CD4-positive, alpha-beta T cell (primary cell): Measurements from ENCODE around the gene ATP13A3. TPM values are rescaled to one million over a fixed set of nuclear protein-coding genes. Genes with fewer than 3 reads are reported as not detected.

Source experiments
- ATAC-seq: fragments of 200-7000 bp; cut with Tn5 transposase; one replicate; pipeline ENCODE4 v1.10.0; 2022; ENCODE audit warnings: mild to moderate bottlenecking; ENCODE audit not compliant: poor library complexity
- CTCF ChIA-PET: fragments of 350-600 bp; sonication (Branson Sonifier 250); formaldehyde crosslinking; loops from one replicate; lab custom pipeline; 2021; ENCODE audit warnings: antibody characterized with exemption, inconsistent platforms; lab: Charles Lee
- POLR2A ChIA-PET: fragments of 350-600 bp; sonication (Branson Sonifier 250); formaldehyde crosslinking; loops from one replicate; lab custom pipeline; 2021; ENCODE audit warnings: antibody characterized with exemption, inconsistent platforms; lab: Charles Lee
- DNase-seq, 14 experiments: peaks; one replicate each; pipeline ENCODE4 v3.0.0-alpha.2; 2013 to 2020; ENCODE audit warnings: mixed read lengths in 2 of 14
- H3K27ac ChIP-seq, 2 donors: one replicate each; pipeline versions ENCODE4 v1.5.1 to v1.7.0; 2013; ENCODE audit warnings: low read length in 2 of 2, low read depth in 1 of 2, mild to moderate bottlenecking in 1 of 2
- H3K27me3 ChIP-seq, 2 experiments: 1 replicate in 1 of 2; 2 replicates in 1 of 2; pipeline versions ENCODE4 v1.6.1 to v1.7.0; 2013; ENCODE audit warnings: low read length in 2 of 2, control low read depth in 1 of 2, mild to moderate bottlenecking in 1 of 2, moderate library complexity in 1 of 2; ENCODE audit not compliant: insufficient read depth in 2 of 2, control insufficient read depth in 1 of 2
- H3K36me3 ChIP-seq: one replicate; pipeline ENCODE4 v1.6.1; 2013; ENCODE audit warnings: low read length, control low read depth; ENCODE audit not compliant: insufficient read depth
- H3K4me1 ChIP-seq: one replicate; pipeline ENCODE4 v1.6.1; 2013; ENCODE audit warnings: low read length, control low read depth; ENCODE audit not compliant: insufficient read depth
- H3K4me3 ChIP-seq: one replicate; pipeline ENCODE4 v1.5.1; 2013; ENCODE audit warnings: mild to moderate bottlenecking, low read length, moderate library complexity
- H3K9me3 ChIP-seq, 2 experiments: 1 replicate in 1 of 2; 2 replicates in 1 of 2; pipeline versions ENCODE4 v1.6.1 to v1.7.0; 2013; ENCODE audit warnings: low read length in 2 of 2, mild to moderate bottlenecking in 2 of 2, control low read depth in 1 of 2, moderate library complexity in 1 of 2; ENCODE audit not compliant: control insufficient read depth in 1 of 2, insufficient read depth in 1 of 2
- H3K27ac Mint-ChIP-seq: one replicate; pipeline ENCODE4 v1.8.0; 2020; ENCODE audit warnings: mixed read lengths
- H3K27me3 Mint-ChIP-seq: one replicate; pipeline ENCODE4 v1.8.0; 2021; ENCODE audit warnings: mixed read lengths
- H3K36me3 Mint-ChIP-seq: one replicate; pipeline ENCODE4 v1.8.0; 2021; ENCODE audit warnings: low read depth, mixed read lengths
- H3K4me1 Mint-ChIP-seq: one replicate; pipeline ENCODE4 v1.8.0; 2021; ENCODE audit warnings: low read depth, mixed read lengths
- H3K4me3 Mint-ChIP-seq: one replicate; pipeline ENCODE4 v1.8.0; 2020; ENCODE audit warnings: mild to moderate bottlenecking, mixed read lengths
- H3K9me3 Mint-ChIP-seq: one replicate; pipeline ENCODE4 v1.8.0; 2020; ENCODE audit warnings: mixed read lengths
- CTCF ChIP-seq: fragments of 200-600 bp; IDR thresholded peaks from one replicate; pipeline ENCODE4 v1.8.0; 2022; ENCODE audit warnings: antibody characterized with exemption, mild to moderate bottlenecking
- intact Hi-C, 2 experiments: fragments of 100-400 bp; cut with DNase I in 1 of 2; cut with micrococcal nuclease in 1 of 2; formaldehyde crosslinking; loops; one replicate each; pipeline versions ENCODE4 v1.15.1 to v1.9.0; 2023 to 2025; cut with DNase I, micrococcal nuclease
- total RNA-seq, 174 experiments: library from RNA in 2 of 174; stranded (reverse) in 2 of 174; gene quantifications; one replicate each; pipeline ENCODE4 v1.2.3 and lab custom pipeline; 2021 to 2026

ATP13A3 gene
- total RNA-seq, 2 experiments from 2014 or later: 46.5 to 52.7 TPM

- no peaks in the 10 kb centered on the region for H3K27me3 ChIP-seq
- intact Hi-C loops: loop anchor here in 1 of 2 experiments (5.0 kb wide), 1 partner anchor 38 kb away; no protein-coding TSS in a partner anchor
- POLR2A ChIA-PET: interaction anchor here (1.5 kb wide), 1 partner anchor 109 kb away, joined by 5 read pairs; no protein-coding TSS in a partner anchor
Observed at GRCh38 chr3:194474675-194475074, 12.1 kb downstream of the ATP13A3 start.

GRCh38 chr3:194472290-194472920 lies 14.4 kb downstream of the ATP13A3 start:
- H3K9me3 Mint-ChIP-seq: no peaks in the 10 kb centered on the region
- H3K4me3 Mint-ChIP-seq: no peak overlapping the region
- H3K27ac Mint-ChIP-seq: no peak overlapping the region
- intact Hi-C loops: loop anchor here (1.0 to 5.0 kb wide), 5 partner anchors 40 to 122 kb away; no protein-coding TSS in a partner anchor
- ChIA-PET CTCF (interaction anchor here (0.6 to 1.9 kb wide), 15 partner anchors 9 to 139 kb away, joined by 3 to 18 read pairs (median 5); no protein-coding TSS in a partner anchor), POLR2A (interaction anchor here (1.0 to 1.1 kb wide), 6 partner anchors 11 to 122 kb away, joined by 3 to 8 read pairs (median 3); no protein-coding TSS in a partner anchor)
- no peaks in the 10 kb centered on the region for H3K36me3 ChIP-seq
- no peak overlapping the region for H3K4me3 ChIP-seq
- peak; percentile 99 for TF ChIP-seq CTCF
- no peaks in the 10 kb centered on the region for H3K27me3 Mint-ChIP-seq
- peaks cover 11% of the 10 kb centered on the region for H3K4me1 Mint-ChIP-seq
- no peaks in the 10 kb centered on the region for H3K9me3 ChIP-seq
- no peaks in the 10 kb centered on the region for H3K36me3 Mint-ChIP-seq
- H3K27ac ChIP-seq: no peak overlapping the region
- no peaks in the 10 kb centered on the region for H3K27me3 ChIP-seq
- ATAC-seq (peak; percentile 98), DNase-seq (peak in 6 of 14 experiments; percentile 16 to 76 (median 52))
- no peaks in the 10 kb centered on the region for H3K4me1 ChIP-seq

More at GRCh38 chr3:194474675-194475074, 12.1 kb downstream of the ATP13A3 start:
- H3K4me1 Mint-ChIP-seq: peaks cover 11% of the 10 kb centered on the region
- Histone ChIP-seq H3K9me3 (no peaks in the 10 kb centered on the region), H3K4me1 (no peaks in the 10 kb centered on the region), H3K4me3 (no peak overlapping the region), H3K27ac (no peak overlapping the region), H3K36me3 (peaks cover 6% of the 10 kb centered on the region)
- CTCF ChIA-PET: interaction anchor here (0.6 to 1.1 kb wide), 2 partner anchors 16 to 20 kb away, joined by 3 to 4 read pairs; no protein-coding TSS in a partner anchor
- H3K27me3 Mint-ChIP-seq: no peaks in the 10 kb centered on the region
- TF ChIP-seq CTCF: no peak
- peak overlapping the region; percentile 13 for H3K27ac Mint-ChIP-seq
- H3K4me3 Mint-ChIP-seq: peak overlapping the region; percentile 3
- DNase-seq: no peak
- ATAC-seq: no peak
- no peaks in the 10 kb centered on the region for H3K36me3 Mint-ChIP-seq
- H3K9me3 Mint-ChIP-seq: no peaks in the 10 kb centered on the region

- no peak for DNase-seq
- Mint-ChIP-seq H3K27me3 (no peaks in the 10 kb centered on the region), H3K9me3 (no peaks in the 10 kb centered on the region), H3K27ac (no peak overlapping the region), H3K36me3 (no peaks in the 10 kb centered on the region), H3K4me1 (peaks cover 15% of the 10 kb centered on the region), H3K4me3 (no peak overlapping the region)
- Histone ChIP-seq H3K36me3 (no peaks in the 10 kb centered on the region), H3K4me1 (no peaks in the 10 kb centered on the region), H3K27ac (no peak overlapping the region), H3K9me3 (no peaks in the 10 kb centered on the region), H3K27me3 (no peaks in the 10 kb centered on the region), H3K4me3 (no peak overlapping the region)
- no peak for ATAC-seq
- TF ChIP-seq CTCF: no peak
- ChIA-PET POLR2A (interaction anchor here (1.0 to 1.1 kb wide), 6 partner anchors 12 to 123 kb away, joined by 3 to 8 read pairs (median 3); no protein-coding TSS in a partner anchor), CTCF (interaction anchor here (0.6 to 1.9 kb wide), 15 partner anchors 9 to 138 kb away, joined by 3 to 18 read pairs (median 5); no protein-coding TSS in a partner anchor)
- intact Hi-C loops: loop anchor here (1.0 to 5.0 kb wide), 5 partner anchors 40 to 122 kb away; no protein-coding TSS in a partner anchor
Observed at GRCh38 chr3:194471863-194472262, 14.9 kb downstream of the ATP13A3 start.
